Peyer's patch (tissue), 4 donors: ENCODE data around the gene KRT3. TPM values are rescaled to one million over a fixed set of nuclear protein-coding genes. Genes with fewer than 3 reads are reported as not detected.

Source experiments
- DNase-seq, 3 donors: peaks; one replicate each; pipeline ENCODE4 v3.0.0-alpha.2; 2017 to 2019
- H3K27ac ChIP-seq, 4 donors: fragments of 200-600 bp; sonication (generic); one replicate each; pipeline ENCODE4 v1.5.1; 2016 to 2019
- H3K27me3 ChIP-seq, 2 donors: fragments of 200-600 bp; sonication (generic); one replicate each; pipeline ENCODE4 v1.5.1; 2019
- H3K36me3 ChIP-seq, 3 donors: fragments of 200-600 bp; sonication (generic); one replicate each; pipeline ENCODE4 v1.5.1; 2016 to 2019
- H3K4me1 ChIP-seq, 4 donors: fragments of 200-600 bp; sonication (generic); one replicate each; pipeline ENCODE4 v1.5.1; 2016 to 2019
- H3K4me3 ChIP-seq, 4 donors: fragments of 200-600 bp; sonication (generic); 1 replicate in 3 of 4; 2 replicates in 1 of 4; pipeline ENCODE4 v1.5.1; 2016 to 2019; ENCODE audit warnings: mild to moderate bottlenecking in 1 of 4
- H3K9me3 ChIP-seq, 4 donors: fragments of 200-600 bp; sonication (generic); one replicate each; pipeline ENCODE4 v1.5.1; 2016 to 2019; ENCODE audit warnings: mild to moderate bottlenecking in 1 of 4
- CTCF ChIP-seq, 6 experiments: fragments of 450-650 bp in 4 of 6; fragments of 200-600 bp in 2 of 6; sonication (generic) in 1 of 6; IDR thresholded peaks; one replicate each; pipeline ENCODE4 v1.5.1; 2017 to 2019; ENCODE audit warnings: antibody characterized with exemption in 6 of 6, mild to moderate bottlenecking in 3 of 6, moderate library complexity in 1 of 6
- POLR2A ChIP-seq, 2 donors: fragments of 450-650 bp; IDR thresholded peaks; one replicate each; pipeline ENCODE4 v1.5.1; 2017; ENCODE audit warnings: antibody characterized with exemption in 2 of 2, mild to moderate bottlenecking in 2 of 2, moderate library complexity in 2 of 2
- total RNA-seq, 4 donors: library from RNA; depleted of rRNA; stranded (reverse); fragments of >200 nt; gene quantifications; one replicate each; pipeline ENCODE4 v1.1.0, GENCODE V29; 2016

Gene KRT3
- total RNA-seq, 4 donors from 2014 or later = not detected

GRCh38 chr12:52837413-52837741 lies 41.5 kb upstream of the KRT3 start:
- Histone ChIP-seq H3K27ac (no peak overlapping the region), H3K27me3 (no peaks in the 10 kb centered on the region), H3K4me1 (no peaks in the 10 kb centered on the region), H3K9me3 (no peaks in the 10 kb centered on the region), H3K4me3 (no peak overlapping the region), H3K36me3 (no peaks in the 10 kb centered on the region)
- TF ChIP-seq CTCF (IDR thresholded peaks at IDR 0.05) (no peak), POLR2A (IDR thresholded peaks at IDR 0.05) (no peak)
- no peak for DNase-seq

GRCh38 chr12:52836491-52837412 lies 40.8 kb upstream of the KRT3 start:
- H3K36me3 ChIP-seq = no peaks in the 10 kb centered on the region
- H3K9me3 ChIP-seq = no peaks in the 10 kb centered on the region
- no peak overlapping the region for H3K4me3 ChIP-seq
- no peaks in the 10 kb centered on the region for H3K4me1 ChIP-seq
- no peaks in the 10 kb centered on the region for H3K27me3 ChIP-seq
- TF ChIP-seq POLR2A (IDR thresholded peaks at IDR 0.05) (no peak), CTCF (IDR thresholded peaks at IDR 0.05) (no peak)
- DNase-seq = no peak
- no peak overlapping the region for H3K27ac ChIP-seq

- Histone ChIP-seq H3K36me3 (no peaks in the 10 kb centered on the region), H3K4me3 (no peak overlapping the region), H3K9me3 (no peaks in the 10 kb centered on the region), H3K27ac (no peak overlapping the region), H3K27me3 (no peaks in the 10 kb centered on the region), H3K4me1 (no peaks in the 10 kb centered on the region)
- TF ChIP-seq POLR2A (IDR thresholded peaks at IDR 0.05) (no peak), CTCF (IDR thresholded peaks at IDR 0.05) (no peak)
- DNase-seq = no peak
These were observed 40.1 kb upstream of the KRT3 start for GRCh38 chr12:52836042-52836466.

GRCh38 chr12:52835271-52836041 lies 39.5 kb upstream of the KRT3 start:
- H3K4me1 ChIP-seq = no peaks in the 10 kb centered on the region
- TF ChIP-seq POLR2A (IDR thresholded peaks at IDR 0.05) = no peak
- TF ChIP-seq CTCF (IDR thresholded peaks at IDR 0.05) = no peak

GRCh38 chr12:52834727-52835001 lies 38.7 kb upstream of the KRT3 start:
- Histone ChIP-seq H3K27me3 (no peaks in the 10 kb centered on the region), H3K9me3 (no peaks in the 10 kb centered on the region), H3K4me3 (no peak overlapping the region), H3K4me1 (no peaks in the 10 kb centered on the region), H3K36me3 (no peaks in the 10 kb centered on the region), H3K27ac (no peak overlapping the region)
- DNase-seq = no peak
- TF ChIP-seq CTCF (IDR thresholded peaks at IDR 0.05) = no peak
- no peak for TF ChIP-seq POLR2A (IDR thresholded peaks at IDR 0.05)

More at GRCh38 chr12:52835271-52836041, 39.5 kb upstream of the KRT3 start:
- DNase-seq = no peak
- no peaks in the 10 kb centered on the region for H3K36me3 ChIP-seq
- no peaks in the 10 kb centered on the region for H3K9me3 ChIP-seq
- H3K27me3 ChIP-seq = no peaks in the 10 kb centered on the region
- H3K27ac ChIP-seq = no peak overlapping the region
- no peak overlapping the region for H3K4me3 ChIP-seq
